Parathyroid adenoma (tissue), 2 donors: Measurements from ENCODE around the gene CDC45.

Experiments used
- H2AFZ ChIP-seq: fragments of 300-600 bp; sonication (generic); one replicate; pipeline ENCODE4 v1.7.0; 2017; ENCODE audit warnings: antibody characterized with exemption, mild to moderate bottlenecking
- H3K27ac ChIP-seq: fragments of 300-600 bp; sonication (generic); one replicate; pipeline ENCODE4 v1.7.0; 2017
- H3K27me3 ChIP-seq: fragments of 300-600 bp; sonication (generic); one replicate; pipeline ENCODE4 v1.7.0; 2017; ENCODE audit warnings: low read length; ENCODE audit not compliant: control insufficient read depth, insufficient read depth
- H3K36me3 ChIP-seq: fragments of 300-600 bp; sonication (generic); one replicate; pipeline ENCODE4 v1.7.0; 2017; ENCODE audit warnings: low read length; ENCODE audit not compliant: control insufficient read depth, insufficient read depth
- H3K4me1 ChIP-seq: fragments of 300-600 bp; sonication (generic); one replicate; pipeline ENCODE4 v1.7.0; 2017; ENCODE audit warnings: control low read depth
- H3K4me2 ChIP-seq: fragments of 300-600 bp; sonication (generic); one replicate; pipeline ENCODE4 v1.7.0; 2017; ENCODE audit warnings: low read length
- H3K4me3 ChIP-seq: fragments of 300-600 bp; sonication (generic); one replicate; pipeline ENCODE4 v1.7.0; 2017; ENCODE audit warnings: low read depth, low read length
- H3K79me2 ChIP-seq: fragments of 300-600 bp; sonication (generic); one replicate; pipeline ENCODE4 v1.7.0; 2017; ENCODE audit warnings: control low read depth
- H3K9ac ChIP-seq: fragments of 300-600 bp; sonication (generic); one replicate; pipeline ENCODE4 v1.7.0; 2017; ENCODE audit warnings: mild to moderate bottlenecking
- H3K9me3 ChIP-seq: fragments of 300-600 bp; sonication (generic); one replicate; pipeline ENCODE4 v1.7.0; 2017; ENCODE audit warnings: low read length; ENCODE audit not compliant: control insufficient read depth
- TF ChIP-seq, protein P1 (sequence below): fragments of 300-600 bp; sonication (generic); IDR thresholded peaks from one replicate; pipeline ENCODE4 v1.7.0; 2017; ENCODE audit warnings: antibody characterized with exemption, mild to moderate bottlenecking
- donor health status: primary hyperparathyroidism.

Gene CDC45

DNA sequence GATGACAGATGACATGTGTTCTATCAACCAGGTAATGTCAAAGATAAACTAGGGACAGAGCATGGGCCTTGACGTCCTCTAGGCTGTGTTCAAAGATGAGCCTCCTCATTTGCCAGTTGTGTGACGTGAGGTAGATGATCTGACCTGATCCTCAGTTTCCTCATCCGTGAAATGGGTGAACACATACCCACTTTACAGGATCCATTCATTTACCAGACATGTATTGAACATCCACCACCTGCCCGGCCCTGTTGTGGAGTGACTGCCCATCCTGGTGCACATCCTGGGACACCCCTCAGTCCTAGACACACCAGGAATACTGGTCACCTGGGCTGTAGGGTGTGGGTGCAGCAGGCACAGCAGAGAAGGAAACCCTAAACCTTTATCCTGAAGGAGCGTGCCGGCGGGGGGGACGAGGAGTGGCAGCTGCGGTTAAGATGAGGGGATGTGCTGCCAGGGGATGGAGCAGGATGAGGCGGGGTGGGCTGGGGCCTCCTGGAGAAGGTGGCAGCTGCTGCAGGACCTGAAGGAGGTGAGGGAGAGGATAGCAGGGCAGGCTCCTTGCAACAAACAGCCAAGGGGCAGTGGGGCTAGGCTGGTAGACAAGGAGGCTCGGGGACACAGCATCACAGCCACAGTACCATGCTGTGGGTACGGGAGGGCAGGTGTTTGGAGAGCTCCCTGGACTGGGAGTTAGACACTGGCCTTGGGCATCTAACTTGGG lies 36.1 kb downstream of the CDC45 start:
- no peaks in the 10 kb centered on the region for H3K9me3 ChIP-seq
- no peak overlapping the region for H3K9ac ChIP-seq
- no peak overlapping the region for H3K4me3 ChIP-seq
- H3K4me2 ChIP-seq, result no peak overlapping the region
- H3K36me3 ChIP-seq, result no peaks in the 10 kb centered on the region
- H3K4me1 ChIP-seq, result no peaks in the 10 kb centered on the region
- TF ChIP-seq, protein P1, sequence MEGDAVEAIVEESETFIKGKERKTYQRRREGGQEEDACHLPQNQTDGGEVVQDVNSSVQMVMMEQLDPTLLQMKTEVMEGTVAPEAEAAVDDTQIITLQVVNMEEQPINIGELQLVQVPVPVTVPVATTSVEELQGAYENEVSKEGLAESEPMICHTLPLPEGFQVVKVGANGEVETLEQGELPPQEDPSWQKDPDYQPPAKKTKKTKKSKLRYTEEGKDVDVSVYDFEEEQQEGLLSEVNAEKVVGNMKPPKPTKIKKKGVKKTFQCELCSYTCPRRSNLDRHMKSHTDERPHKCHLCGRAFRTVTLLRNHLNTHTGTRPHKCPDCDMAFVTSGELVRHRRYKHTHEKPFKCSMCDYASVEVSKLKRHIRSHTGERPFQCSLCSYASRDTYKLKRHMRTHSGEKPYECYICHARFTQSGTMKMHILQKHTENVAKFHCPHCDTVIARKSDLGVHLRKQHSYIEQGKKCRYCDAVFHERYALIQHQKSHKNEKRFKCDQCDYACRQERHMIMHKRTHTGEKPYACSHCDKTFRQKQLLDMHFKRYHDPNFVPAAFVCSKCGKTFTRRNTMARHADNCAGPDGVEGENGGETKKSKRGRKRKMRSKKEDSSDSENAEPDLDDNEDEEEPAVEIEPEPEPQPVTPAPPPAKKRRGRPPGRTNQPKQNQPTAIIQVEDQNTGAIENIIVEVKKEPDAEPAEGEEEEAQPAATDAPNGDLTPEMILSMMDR, result no peak
- H3K79me2 ChIP-seq, result no peaks in the 10 kb centered on the region
- H3K27ac ChIP-seq, result no peak overlapping the region
- no peaks in the 10 kb centered on the region for H3K27me3 ChIP-seq
- H2AFZ ChIP-seq, result no peak overlapping the region

DNA sequence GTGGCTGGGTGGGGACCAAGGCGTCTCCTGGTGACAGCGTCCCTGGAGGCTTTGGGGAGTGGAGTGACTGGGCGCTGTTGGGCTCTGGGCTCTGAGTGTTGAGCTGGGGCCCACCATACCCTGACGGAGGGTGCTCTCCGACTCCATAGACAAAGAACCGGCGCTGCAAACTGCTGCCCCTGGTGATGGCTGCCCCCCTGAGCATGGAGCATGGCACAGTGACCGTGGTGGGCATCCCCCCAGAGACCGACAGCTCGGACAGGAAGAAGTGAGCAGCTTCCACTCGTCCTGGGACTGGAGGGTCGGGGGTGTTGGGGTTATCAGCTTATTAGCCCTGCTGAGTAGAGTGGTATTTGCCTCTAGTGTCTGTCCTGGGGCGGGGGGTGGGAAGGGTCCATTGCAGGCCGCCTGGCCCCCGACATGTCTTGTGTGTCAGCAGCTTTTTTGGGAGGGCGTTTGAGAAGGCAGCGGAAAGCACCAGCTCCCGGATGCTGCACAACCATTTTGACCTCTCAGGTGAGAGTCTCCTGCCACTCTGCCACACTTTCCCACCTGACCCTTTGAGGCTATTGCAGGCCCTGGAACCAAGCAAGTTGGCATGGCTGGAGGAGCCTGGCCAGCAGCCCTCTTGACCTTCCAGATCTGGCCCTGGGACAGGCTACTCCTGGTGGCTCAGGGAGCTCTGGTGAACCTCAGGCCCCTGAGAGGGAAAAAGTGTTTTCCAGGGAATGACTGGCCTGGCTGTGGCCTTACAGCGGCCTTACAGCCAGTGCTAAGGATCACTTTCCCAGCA lies 36.9 kb downstream of the CDC45 start:
- Histone ChIP-seq H2AFZ (no peak overlapping the region), H3K36me3 (no peaks in the 10 kb centered on the region), H3K4me3 (no peak overlapping the region), H3K27ac (no peak overlapping the region), H3K79me2 (no peaks in the 10 kb centered on the region), H3K9ac (no peak overlapping the region), H3K4me2 (no peak overlapping the region), H3K9me3 (no peaks in the 10 kb centered on the region), H3K27me3 (no peaks in the 10 kb centered on the region), H3K4me1 (no peaks in the 10 kb centered on the region)
- TF ChIP-seq, protein P1, result no peak

DNA sequence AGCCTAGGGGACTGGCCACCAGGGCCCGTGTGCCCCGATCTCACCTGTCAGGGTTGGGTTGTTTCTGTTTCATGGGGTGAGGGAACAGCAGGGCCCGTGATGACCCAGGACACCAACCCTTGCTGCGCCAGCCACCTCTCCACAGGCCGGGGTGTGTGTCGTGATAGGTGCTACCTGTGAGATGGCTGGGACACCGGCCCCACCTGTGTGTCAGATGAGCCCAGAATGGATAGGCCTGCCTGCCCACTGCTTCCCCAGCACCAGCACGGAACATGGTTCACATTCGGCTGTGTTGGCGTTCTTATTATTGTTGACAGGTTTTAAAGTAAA lies 37.4 kb downstream of the CDC45 start:
- Histone ChIP-seq H3K27ac (no peak overlapping the region), H3K4me1 (no peaks in the 10 kb centered on the region), H3K79me2 (no peaks in the 10 kb centered on the region), H3K9ac (no peak overlapping the region), H2AFZ (no peak overlapping the region), H3K4me2 (no peak overlapping the region), H3K4me3 (no peak overlapping the region), H3K9me3 (no peaks in the 10 kb centered on the region), H3K36me3 (no peaks in the 10 kb centered on the region), H3K27me3 (no peaks in the 10 kb centered on the region)
- TF ChIP-seq, protein P1, result no peak

GRCh38 chr22:19517919-19518611 lies 38.3 kb downstream of the CDC45 start:
- peaks cover 2% of the 10 kb centered on the region for H3K27me3 ChIP-seq
- no peaks in the 10 kb centered on the region for H3K79me2 ChIP-seq
- TF ChIP-seq, protein P1, result no peak
- H2AFZ ChIP-seq, result no peak overlapping the region
- no peak overlapping the region for H3K4me3 ChIP-seq
- no peak overlapping the region for H3K9ac ChIP-seq
- no peaks in the 10 kb centered on the region for H3K36me3 ChIP-seq
- H3K4me2 ChIP-seq, result no peak overlapping the region
- no peaks in the 10 kb centered on the region for H3K9me3 ChIP-seq
- no peaks in the 10 kb centered on the region for H3K4me1 ChIP-seq
- no peak overlapping the region for H3K27ac ChIP-seq
